K562 (cell line): ENCODE results near the gene UBL3. TPM values are rescaled to one million over a fixed set of nuclear protein-coding genes. Genes with fewer than 3 reads are reported as not detected.

Experiments used
- ATAC-seq: fragments of 200-7000 bp; cut with Tn5 transposase; 3 replicates; pipeline ENCODE4 v1.9.1; 2020; ENCODE audit warnings: moderate library complexity
- BruUV-seq: library from RNA; stranded (reverse); fragments of 400-500 nt; replicated peaks from 2 replicates; lab custom pipeline; 2021; lab: Mats Ljungman, UMichigan
- CTCF ChIA-PET: fragments of 300-600 bp; formaldehyde crosslinking; extraction: SDS; loops from one replicate; lab custom pipeline; 2021; ENCODE audit warnings: low intra/inter-chr PET ratio; lab: Yijun Ruan, JAX
- POLR2A ChIA-PET: fragments of 300-600, 350-650 bp; sonication (Branson Sonifier 250); formaldehyde crosslinking; extraction: SDS; loops from one replicate; lab custom pipeline; 2021; ENCODE audit warnings: antibody characterized with exemption, inconsistent platforms; lab: Yijun Ruan, JAX
- DNase-seq, 4 experiments: peaks; one replicate each; pipeline versions ENCODE4 v3.0.0 to v3.0.0-alpha.2; 2011 to 2018; ENCODE audit warnings: low spot score in 3 of 4, mixed read lengths in 3 of 4; ENCODE audit errors: extremely low read depth in 1 of 4
- FAIRE-seq: peaks from 2 replicates; lab custom pipeline; 2011; peaks lifted over from hg19 to GRCh38; lab: Jason Lieb, UNC
- H2AFZ ChIP-seq: 2 replicates; pipeline ENCODE4 v1.6.0; 2011; ENCODE audit warnings: low read depth, low read length, control low read depth, inconsistent platforms
- H3K27ac ChIP-seq: fragments of 200-600 bp; 3 replicates; pipeline ENCODE4 v1.8.0; 2011; ENCODE audit warnings: low read depth, mild to moderate bottlenecking, control low read depth, inconsistent platforms, low read length, moderate library complexity, mixed read lengths; ENCODE audit errors: extremely low read depth
- H3K27me3 ChIP-seq, 2 experiments: fragments of 300-600 bp in 1 of 2; 2 replicates in 1 of 2; 3 replicates in 1 of 2; pipeline versions ENCODE4 v1.6.0 to v1.8.0; 2011; ENCODE audit warnings: inconsistent platforms in 2 of 2, low read length in 2 of 2, mild to moderate bottlenecking in 1 of 2, mixed read lengths in 1 of 2, moderate library complexity in 1 of 2; ENCODE audit not compliant: control insufficient read depth in 2 of 2, insufficient read depth in 2 of 2
- H3K36me3 ChIP-seq: fragments of 300-600 bp; 3 replicates; pipeline ENCODE4 v1.8.0; 2011; ENCODE audit warnings: mild to moderate bottlenecking, low read length, inconsistent platforms; ENCODE audit not compliant: control insufficient read depth, insufficient read depth
- H3K4me1 ChIP-seq, 2 experiments: fragments of 200-600 bp in 1 of 2; replicated peaks in 1 of 2; 2 replicates in 1 of 2; 3 replicates in 1 of 2; pipeline versions ENCODE4 v1.5.1 to v1.8.0; 2011; ENCODE audit warnings: inconsistent platforms in 2 of 2, low read length in 2 of 2, mild to moderate bottlenecking in 1 of 2, mixed read lengths in 1 of 2, moderate library complexity in 1 of 2; ENCODE audit not compliant: control insufficient read depth in 2 of 2, insufficient read depth in 2 of 2
- H3K4me2 ChIP-seq: 2 replicates; pipeline ENCODE4 v1.6.1; 2011; ENCODE audit warnings: low read length, control low read depth, inconsistent platforms, mixed read lengths; ENCODE audit not compliant: insufficient read depth
- H3K4me3 ChIP-seq: fragments of 200-600 bp; sonication (generic), shearing (Covaris generic); 2 replicates; pipeline ENCODE4 v1.5.1; 2016; ENCODE audit warnings: control low read depth, inconsistent platforms
- H3K79me2 ChIP-seq: fragments of 200-600 bp; 3 replicates; pipeline ENCODE4 v1.8.0; 2011; ENCODE audit warnings: low read length, inconsistent platforms; ENCODE audit not compliant: control insufficient read depth, insufficient read depth
- H3K9ac ChIP-seq, 2 experiments: 2 replicates each; pipeline versions ENCODE4 v1.6.0 to v1.6.1; 2011; ENCODE audit warnings: low read depth in 2 of 2, low read length in 2 of 2, control low read depth in 1 of 2, inconsistent platforms in 1 of 2, mild to moderate bottlenecking in 1 of 2, mixed read lengths in 1 of 2; ENCODE audit not compliant: insufficient read depth in 1 of 2
- H3K9me1 ChIP-seq: one replicate; pipeline ENCODE4 v1.6.0; 2011; ENCODE audit warnings: inconsistent platforms, mild to moderate bottlenecking, low read length, moderate library complexity; ENCODE audit not compliant: control insufficient read depth, insufficient read depth
- H3K9me3 ChIP-seq: replicated peaks from 2 replicates; pipeline ENCODE4 v1.5.1; 2011; ENCODE audit warnings: low read depth, low read length, inconsistent platforms; ENCODE audit not compliant: control insufficient read depth, insufficient read depth
- H4K20me1 ChIP-seq: replicated peaks from 2 replicates; pipeline ENCODE4 v1.6.1; 2011; ENCODE audit warnings: low read length, inconsistent platforms, mixed read lengths; ENCODE audit not compliant: control insufficient read depth, insufficient read depth
- ETS2 ChIP-seq: IDR thresholded peaks from 2 replicates; pipeline ENCODE4 v1.6.1; 2016; ENCODE audit warnings: borderline replicate concordance, missing genetic modification characterization, mild to moderate bottlenecking, moderate library complexity, missing compliant biosample characterization; ENCODE audit not compliant: poor library complexity, severe bottlenecking
- KDM2B ChIP-seq: fragments of 250-450 bp; sonication (Bioruptor Pico); IDR thresholded peaks from 2 replicates; pipeline ENCODE4 v1.8.0; 2021; ENCODE audit warnings: mild to moderate bottlenecking, moderate library complexity
- KHSRP ChIP-seq: fragments of 450-650 bp; IDR thresholded peaks from 2 replicates; pipeline ENCODE4 v1.6.1; 2017
- MAFF ChIP-seq: IDR thresholded peaks from 2 replicates; pipeline ENCODE4 v1.6.1; 2012; ENCODE audit warnings: low read length, improper control_type of control experiment
- MNT ChIP-seq, 2 experiments: fragments of 450-650 bp; conservative IDR thresholded peaks; 2 replicates each; pipeline ENCODE4 v1.6.1; 2017; ENCODE audit warnings: mild to moderate bottlenecking in 2 of 2, moderate library complexity in 2 of 2
- PATZ1 ChIP-seq: fragments of 250-450 bp; sonication (Bioruptor Pico); IDR thresholded peaks from 2 replicates; pipeline ENCODE4 v1.5.0; 2020; ENCODE audit warnings: mild to moderate bottlenecking, borderline replicate concordance
- XRCC4 ChIP-seq: IDR thresholded peaks from one replicate; pipeline ENCODE4 v1.6.1; 2011; ENCODE audit not compliant: insufficient read depth, insufficient read length; ENCODE audit errors: extremely low read depth
- ZBTB17 ChIP-seq: fragments of 450-650 bp; formaldehyde crosslinking; IDR thresholded peaks from 2 replicates; pipeline ENCODE4 v1.4.0; 2020; ENCODE audit warnings: mild to moderate bottlenecking
- ZKSCAN8 ChIP-seq: fragments of 200-800 bp; sonication (Bioruptor generic); IDR thresholded peaks from 2 replicates; pipeline ENCODE4 v1.6.1; 2016; ENCODE audit warnings: missing genetic modification characterization, missing compliant biosample characterization
- ZNF165 ChIP-seq: fragments of 250-450 bp; sonication (Bioruptor Pico); IDR thresholded peaks from 2 replicates; pipeline ENCODE4 v1.4.0; 2020; ENCODE audit warnings: borderline replicate concordance
- ZNF639 ChIP-seq, 2 experiments: fragments of 200-800 bp in 1 of 2; sonication (Bioruptor generic) in 1 of 2; sonication (generic) in 1 of 2; formaldehyde crosslinking in 1 of 2; IDR thresholded peaks in 1 of 2; conservative IDR thresholded peaks in 1 of 2; 2 replicates each; pipeline versions ENCODE4 v1.5.0 to v1.6.1; 2016 to 2020; ENCODE audit warnings: missing compliant biosample characterization in 1 of 2, missing genetic modification characterization in 1 of 2, missing genetic modification reagents in 1 of 2
- WGBS: fragments of 100-300 bp; shearing (Covaris generic); methylation state at CpG from one replicate; pipeline ENCODE4 v1.1.6; 2016; ENCODE audit warnings: low coverage, mixed read lengths; ENCODE audit not compliant: insufficient coverage; ENCODE audit errors: missing lambda C conversion rate; 5-methylcytosine and 5-hydroxymethylcytosine counted together
- in situ Hi-C: fragments of 300-500 bp; cut with MboI; formaldehyde crosslinking; loops from 4 replicates; pipeline ENCODE4 v1.15.0; 2018; ENCODE audit warnings: inconsistent platforms, mixed read lengths
- intact Hi-C: fragments of 100-400 bp; cut with micrococcal nuclease; formaldehyde crosslinking; loops from 2 replicates; pipeline ENCODE4 v1.14.2; 2022
- polyA plus RNA-seq, 8 experiments: library from polyadenylated mRNA; depleted of rRNA in 4 of 8; stranded (reverse) in 5 of 8; unstranded in 3 of 8; fragments of >200 nt; fragmentation: Nextera tagmentation in 2 of 8; fragmentation: Illumina TruSeq in 1 of 8; extraction: Ambion mirVana in 2 of 8; extraction: Trizol in 1 of 8; gene quantifications; 2 replicates each; pipeline versions ENCODE4 v1.2.1 to v1.2.3, GENCODE V29; 2011 to 2014; ENCODE audit warnings: inconsistent platforms in 1 of 8, missing spikeins in 1 of 8
- total RNA-seq, 7 experiments: library from RNA; depleted of rRNA in 6 of 7; stranded (reverse); fragments of >200 nt in 6 of 7; fragmentation: Illumina TruSeq in 2 of 7; extraction: Trizol in 2 of 7; gene quantifications; 2 replicates each; pipeline versions ENCODE4 v1.2.1 to v1.2.3, GENCODE V29; 2011 to 2021; ENCODE audit warnings: low replicate concordance in 1 of 7

The UBL3 gene
- total and polyA plus RNA-seq, 9 of the 15 experiments (the other 6 are each of a cell fraction or from before 2014, with no cell fraction given): 0.64 to 2.4 (median 1.8) TPM

GRCh38 chr13:29886446-29886845 is 36.0 kb upstream of the UBL3 start:
- ChIA-PET POLR2A (no interaction called here), CTCF (no interaction called here)
- Histone ChIP-seq H3K36me3 (no peaks in the 10 kb centered on the region), H2AFZ (no peak overlapping the region), H3K4me2 (no peak overlapping the region), H3K9me1 (no peaks in the 10 kb centered on the region), H3K79me2 (no peaks in the 10 kb centered on the region), H3K9ac (no peak overlapping the region), H4K20me1 (no peaks in the 10 kb centered on the region), H3K27ac (no peak overlapping the region), H3K27me3 (peaks cover 0 to 9% of the 10 kb centered on the region in 2 experiments; a peak in 2 of 5 replicates), H3K4me3 (no peak overlapping the region), H3K9me3 (no peaks in the 10 kb centered on the region), H3K4me1 (no peaks in the 10 kb centered on the region)
- no peak for ATAC-seq
- no peak for TF ChIP-seq ZBTB17 (CRISPR knock-in tag)
- WGBS: 0% methylated on average over 8 of the region's 8 CpGs
- intact Hi-C loops: no loop called here
- DNase-seq: no peak
- no TSS peak for BruUV-seq
- FAIRE-seq: no peak
- in situ Hi-C loops: no loop called here

GRCh38 chr13:29885989-29886388 is 35.6 kb upstream of the UBL3 start:
- Histone ChIP-seq H4K20me1 (no peaks in the 10 kb centered on the region), H3K4me3 (no peak overlapping the region), H3K4me2 (no peak overlapping the region), H3K4me1 (no peaks in the 10 kb centered on the region), H3K9ac (no peak overlapping the region), H3K27me3 (peaks cover 0 to 9% of the 10 kb centered on the region in 2 experiments; a peak in 2 of 5 replicates), H3K9me1 (no peaks in the 10 kb centered on the region), H3K79me2 (no peaks in the 10 kb centered on the region), H2AFZ (no peak overlapping the region), H3K9me3 (no peaks in the 10 kb centered on the region), H3K36me3 (no peaks in the 10 kb centered on the region), H3K27ac (no peak overlapping the region)
- FAIRE-seq (no peak), ATAC-seq (no peak), DNase-seq (no peak)
- POLR2A ChIA-PET: no interaction called here
- BruUV-seq: no TSS peak
- WGBS: 0% methylated on average over 1 of the region's 1 CpG
- CTCF ChIA-PET: no interaction called here
- in situ Hi-C loops (no loop called here), intact Hi-C loops (no loop called here)
- TF ChIP-seq KHSRP: no peak
- no peak for TF ChIP-seq ZNF165
- TF ChIP-seq ZNF639 (CRISPR knock-in tag; conservative IDR thresholded peaks at IDR 0.05 in 1 of 2, IDR thresholded peaks at IDR 0.05 in 1 of 2): no peak
- no peak for TF ChIP-seq MAFF
- TF ChIP-seq PATZ1: no peak
- TF ChIP-seq ETS2 (tag): no peak
- TF ChIP-seq ZKSCAN8 (CRISPR knock-in tag): no peak
- TF ChIP-seq MNT (conservative IDR thresholded peaks at IDR 0.05): no peak
- TF ChIP-seq KDM2B (CRISPR knock-in tag): no peak
- no peak for TF ChIP-seq XRCC4
